Prostate gland (tissue), 2 donors: Measurements from ENCODE around the gene LIN37. TPM values are rescaled to one million over a fixed set of nuclear protein-coding genes. Genes with fewer than 3 reads are reported as not detected.

Experiments
- DNase-seq: peaks from one replicate; pipeline ENCODE4 v3.0.0-alpha.2; 2019; ENCODE audit warnings: low spot score
- H3K27ac ChIP-seq, 2 donors: fragments of 200-600 bp; sonication (generic); 2 replicates each; pipeline ENCODE4 v1.5.1; 2017 to 2019
- H3K27me3 ChIP-seq: fragments of 200-600 bp; sonication (generic); replicated peaks from 2 replicates; pipeline ENCODE4 v1.5.1; 2019; ENCODE audit not compliant: insufficient read depth
- H3K36me3 ChIP-seq, 2 donors: fragments of 200-600 bp; sonication (generic); 1 replicate in 1 of 2; 2 replicates in 1 of 2; pipeline versions ENCODE4 v1.5.1 to v1.8.1; 2017 to 2019
- H3K4me1 ChIP-seq: fragments of 200-600 bp; sonication (generic); replicated peaks from 2 replicates; pipeline ENCODE4 v1.5.1; 2019
- H3K4me3 ChIP-seq, 2 donors: fragments of 200-600 bp; sonication (generic); 2 replicates each; pipeline ENCODE4 v1.5.1; 2017 to 2019
- H3K9me3 ChIP-seq: fragments of 200-600 bp; sonication (generic); 2 replicates; pipeline ENCODE4 v1.5.1; 2017
- POLR2A ChIP-seq: fragments of 450-650 bp; IDR thresholded peaks from one replicate; pipeline ENCODE4 v1.6.1; 2016; ENCODE audit warnings: antibody characterized with exemption, mild to moderate bottlenecking
- POLR2AphosphoS5 ChIP-seq: sonication (generic); formaldehyde crosslinking; IDR thresholded peaks from one replicate; pipeline ENCODE4 v1.6.1; 2017; ENCODE audit warnings: antibody characterized with exemption
- WGBS: methylation state at CpG from one replicate; pipeline ENCODE4 v1.1.5; 2018; 5-methylcytosine and 5-hydroxymethylcytosine counted together
- intact Hi-C: fragments of 100-400 bp; cut with DNase I; formaldehyde crosslinking; loops from one replicate; pipeline ENCODE4 v1.14.2; 2022
- total RNA-seq, 2 donors: library from RNA; depleted of rRNA; stranded (reverse); fragments of >200 nt; gene quantifications; one replicate each; pipeline ENCODE4 v1.1.0, GENCODE V29; 2016
- TF ChIP-seq, protein P1 (sequence below), 4 experiments: fragments of 200-600 bp in 2 of 4; fragments of 450-650 bp in 2 of 4; sonication (generic) in 2 of 4; IDR thresholded peaks; 1 replicate in 3 of 4; 2 replicates in 1 of 4; pipeline ENCODE4 v1.5.1; 2016 to 2019; ENCODE audit warnings: antibody characterized with exemption in 4 of 4, mild to moderate bottlenecking in 2 of 4, moderate library complexity in 2 of 4

LIN37 gene
- total RNA-seq, 2 donors from 2014 or later: 4.2 to 13.0 TPM

GRCh38 chr19:35787227-35787799 lies 38.9 kb downstream of the LIN37 start:
- intact Hi-C loops: no loop called here
- Histone ChIP-seq H3K27ac (no peak overlapping the region), H3K36me3 (no peaks in the 10 kb centered on the region), H3K4me1 (no peaks in the 10 kb centered on the region), H3K4me3 (no peak overlapping the region), H3K9me3 (no peaks in the 10 kb centered on the region), H3K27me3 (no peaks in the 10 kb centered on the region)
- 95% methylated on average over 13 of the region's 15 CpGs for WGBS
- no peak for DNase-seq
- TF ChIP-seq POLR2A (no peak), POLR2AphosphoS5 (no peak)
- TF ChIP-seq, protein P1, sequence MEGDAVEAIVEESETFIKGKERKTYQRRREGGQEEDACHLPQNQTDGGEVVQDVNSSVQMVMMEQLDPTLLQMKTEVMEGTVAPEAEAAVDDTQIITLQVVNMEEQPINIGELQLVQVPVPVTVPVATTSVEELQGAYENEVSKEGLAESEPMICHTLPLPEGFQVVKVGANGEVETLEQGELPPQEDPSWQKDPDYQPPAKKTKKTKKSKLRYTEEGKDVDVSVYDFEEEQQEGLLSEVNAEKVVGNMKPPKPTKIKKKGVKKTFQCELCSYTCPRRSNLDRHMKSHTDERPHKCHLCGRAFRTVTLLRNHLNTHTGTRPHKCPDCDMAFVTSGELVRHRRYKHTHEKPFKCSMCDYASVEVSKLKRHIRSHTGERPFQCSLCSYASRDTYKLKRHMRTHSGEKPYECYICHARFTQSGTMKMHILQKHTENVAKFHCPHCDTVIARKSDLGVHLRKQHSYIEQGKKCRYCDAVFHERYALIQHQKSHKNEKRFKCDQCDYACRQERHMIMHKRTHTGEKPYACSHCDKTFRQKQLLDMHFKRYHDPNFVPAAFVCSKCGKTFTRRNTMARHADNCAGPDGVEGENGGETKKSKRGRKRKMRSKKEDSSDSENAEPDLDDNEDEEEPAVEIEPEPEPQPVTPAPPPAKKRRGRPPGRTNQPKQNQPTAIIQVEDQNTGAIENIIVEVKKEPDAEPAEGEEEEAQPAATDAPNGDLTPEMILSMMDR (IDR thresholded peaks at IDR 0.05): no peak

GRCh38 chr19:35788205-35788960 lies 40.0 kb downstream of the LIN37 start:
- no peak for DNase-seq
- Histone ChIP-seq H3K9me3 (no peaks in the 10 kb centered on the region), H3K36me3 (no peaks in the 10 kb centered on the region), H3K27me3 (no peaks in the 10 kb centered on the region), H3K4me3 (no peak overlapping the region), H3K4me1 (no peaks in the 10 kb centered on the region), H3K27ac (no peak overlapping the region)
- 79% methylated on average over 12 of the region's 12 CpGs for WGBS
- intact Hi-C loops: no loop called here
- TF ChIP-seq POLR2AphosphoS5 (no peak), POLR2A (no peak)
- TF ChIP-seq, protein P1 (IDR thresholded peaks at IDR 0.05): no peak

- TF ChIP-seq POLR2AphosphoS5: no peak
- TF ChIP-seq POLR2A: no peak
- TF ChIP-seq, protein P1 (IDR thresholded peaks at IDR 0.05): no peak
- Histone ChIP-seq H3K27ac (no peak overlapping the region), H3K4me3 (no peak overlapping the region), H3K36me3 (no peaks in the 10 kb centered on the region), H3K9me3 (no peaks in the 10 kb centered on the region), H3K4me1 (no peaks in the 10 kb centered on the region), H3K27me3 (no peaks in the 10 kb centered on the region)
- intact Hi-C loops: no loop called here
- 83% methylated on average over 11 of the region's 11 CpGs for WGBS
- no peak for DNase-seq
Measured at GRCh38 chr19:35789195-35789977, 41.0 kb downstream of the LIN37 start.

- no peak for DNase-seq
- no peak overlapping the region for H3K4me3 ChIP-seq
- no peaks in the 10 kb centered on the region for H3K27me3 ChIP-seq
- H3K9me3 ChIP-seq: no peaks in the 10 kb centered on the region
- no peaks in the 10 kb centered on the region for H3K4me1 ChIP-seq
- no peak overlapping the region for H3K27ac ChIP-seq
- H3K36me3 ChIP-seq: no peaks in the 10 kb centered on the region
- intact Hi-C loops: no loop called here
- WGBS: 85% methylated on average over 19 of the region's 19 CpGs
- TF ChIP-seq POLR2AphosphoS5: no peak
- TF ChIP-seq, protein P1 (IDR thresholded peaks at IDR 0.05): no peak
- TF ChIP-seq POLR2A: no peak
Measured at GRCh38 chr19:35789978-35790944, 41.9 kb downstream of the LIN37 start.
